ENCODE measurements around the gene DCTN4. TPM values are rescaled to one million over a fixed set of nuclear protein-coding genes. Genes with fewer than 3 reads are reported as not detected.
A peak's percentile ranks its signal among the peaks of the same experiment; 100 is the strongest.

The DCTN4 gene
- total RNA-seq, 1 donor = 66.2 TPM

DNA sequence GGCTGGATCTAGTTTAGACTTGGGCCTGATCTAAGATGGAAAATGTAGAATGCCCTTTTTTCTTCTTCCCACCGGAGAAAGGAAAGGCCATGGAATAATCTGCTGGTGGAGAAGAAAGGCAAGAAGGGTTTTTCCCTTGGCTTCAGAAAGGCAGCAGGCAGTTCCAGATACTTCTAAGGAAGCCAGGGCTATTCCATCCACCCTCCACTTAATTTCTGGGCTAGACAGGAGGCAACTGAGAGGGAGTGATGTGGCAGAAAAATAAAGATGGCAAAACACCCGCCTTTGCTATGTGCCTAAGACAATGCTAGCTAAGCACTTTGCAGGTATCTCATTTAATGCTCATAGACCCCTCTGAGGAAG, 87.9 kb downstream of the DCTN4 start:
- no peaks in the 10 kb centered on the region for H3K79me2 ChIP-seq (ENCODE audit: insufficient read depth, low read length)
- H3K4me3 ChIP-seq (ENCODE audit: insufficient read depth, low read length) = no peak overlapping the region
- no peak overlapping the region for H3K27ac ChIP-seq (ENCODE audit: low read depth, low read length)
- H3K4me1 ChIP-seq (ENCODE audit: insufficient read depth, low read length) = peaks cover 27% of the 10 kb centered on the region
- no peak overlapping the region for H2AFZ ChIP-seq (ENCODE audit: low read length)
- H3K36me3 ChIP-seq (ENCODE audit: insufficient read depth, low read length) = no peaks in the 10 kb centered on the region
- TF ChIP-seq, protein P1, sequence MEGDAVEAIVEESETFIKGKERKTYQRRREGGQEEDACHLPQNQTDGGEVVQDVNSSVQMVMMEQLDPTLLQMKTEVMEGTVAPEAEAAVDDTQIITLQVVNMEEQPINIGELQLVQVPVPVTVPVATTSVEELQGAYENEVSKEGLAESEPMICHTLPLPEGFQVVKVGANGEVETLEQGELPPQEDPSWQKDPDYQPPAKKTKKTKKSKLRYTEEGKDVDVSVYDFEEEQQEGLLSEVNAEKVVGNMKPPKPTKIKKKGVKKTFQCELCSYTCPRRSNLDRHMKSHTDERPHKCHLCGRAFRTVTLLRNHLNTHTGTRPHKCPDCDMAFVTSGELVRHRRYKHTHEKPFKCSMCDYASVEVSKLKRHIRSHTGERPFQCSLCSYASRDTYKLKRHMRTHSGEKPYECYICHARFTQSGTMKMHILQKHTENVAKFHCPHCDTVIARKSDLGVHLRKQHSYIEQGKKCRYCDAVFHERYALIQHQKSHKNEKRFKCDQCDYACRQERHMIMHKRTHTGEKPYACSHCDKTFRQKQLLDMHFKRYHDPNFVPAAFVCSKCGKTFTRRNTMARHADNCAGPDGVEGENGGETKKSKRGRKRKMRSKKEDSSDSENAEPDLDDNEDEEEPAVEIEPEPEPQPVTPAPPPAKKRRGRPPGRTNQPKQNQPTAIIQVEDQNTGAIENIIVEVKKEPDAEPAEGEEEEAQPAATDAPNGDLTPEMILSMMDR (IDR thresholded peaks at IDR 0.05; ENCODE audit: extremely low read depth, low read depth, low read length) = no peak
- DNase-seq (ENCODE audit: insufficient read length, low spot score, missing footprints) = peak; percentile 32
- no peaks in the 10 kb centered on the region for H4K20me1 ChIP-seq (ENCODE audit: insufficient read depth, low read length)
- H3K27me3 ChIP-seq (ENCODE audit: insufficient read depth, low read length) = peaks cover 6% of the 10 kb centered on the region
- no peak overlapping the region for H3K4me2 ChIP-seq (ENCODE audit: insufficient read depth, low read length)
- no peaks in the 10 kb centered on the region for H3K9me3 ChIP-seq (ENCODE audit: low read depth, low read length)

DNA sequence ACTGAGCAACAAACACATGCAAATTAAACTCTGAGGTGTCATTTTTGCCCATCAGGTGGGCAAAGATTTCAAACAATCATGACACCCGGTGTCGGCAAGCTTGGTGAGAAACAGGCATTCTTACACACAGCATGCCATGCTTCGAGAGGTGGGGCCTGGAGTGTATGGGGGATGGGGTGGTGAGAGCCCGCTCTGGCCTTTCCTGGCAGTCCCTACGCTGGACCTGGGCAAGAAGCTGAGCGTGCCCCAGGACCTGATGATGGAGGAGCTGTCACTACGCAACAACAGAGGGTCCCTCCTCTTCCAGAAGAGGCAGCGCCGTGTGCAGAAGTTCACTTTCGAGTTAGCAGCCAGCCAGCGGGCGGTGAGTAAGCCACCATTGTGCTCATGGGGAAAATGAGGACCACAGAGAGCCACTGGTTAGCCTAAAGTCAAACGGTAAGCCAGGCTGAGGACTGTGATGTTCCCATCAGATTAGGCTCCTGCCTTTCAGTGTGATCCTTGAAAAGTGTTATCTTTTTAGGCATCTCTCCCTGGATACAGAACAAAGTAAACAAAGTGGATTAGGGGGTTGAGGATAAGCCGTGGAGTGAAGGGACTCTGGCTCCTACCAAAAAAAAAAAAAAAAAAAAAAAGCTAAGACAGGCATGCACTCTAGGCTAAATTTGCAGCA, 88.4 kb downstream of the DCTN4 start:
- no peak overlapping the region for H3K27ac ChIP-seq (ENCODE audit: low read depth, low read length)
- peaks cover 6% of the 10 kb centered on the region for H3K27me3 ChIP-seq (ENCODE audit: insufficient read depth, low read length)
- DNase-seq (ENCODE audit: insufficient read length, low spot score, missing footprints) = peak; percentile 74
- H3K4me3 ChIP-seq (ENCODE audit: insufficient read depth, low read length) = no peak overlapping the region
- TF ChIP-seq, protein P1 (IDR thresholded peaks at IDR 0.05; ENCODE audit: extremely low read depth, low read depth, low read length) = no peak
- H3K4me1 ChIP-seq (ENCODE audit: insufficient read depth, low read length) = peaks cover 27% of the 10 kb centered on the region
- no peaks in the 10 kb centered on the region for H3K9me3 ChIP-seq (ENCODE audit: low read depth, low read length)
- no peaks in the 10 kb centered on the region for H3K36me3 ChIP-seq (ENCODE audit: insufficient read depth, low read length)
- no peak overlapping the region for H2AFZ ChIP-seq (ENCODE audit: low read length)
- H3K79me2 ChIP-seq (ENCODE audit: insufficient read depth, low read length) = no peaks in the 10 kb centered on the region
- no peaks in the 10 kb centered on the region for H4K20me1 ChIP-seq (ENCODE audit: insufficient read depth, low read length)
- no peak overlapping the region for H3K4me2 ChIP-seq (ENCODE audit: insufficient read depth, low read length)

DNA sequence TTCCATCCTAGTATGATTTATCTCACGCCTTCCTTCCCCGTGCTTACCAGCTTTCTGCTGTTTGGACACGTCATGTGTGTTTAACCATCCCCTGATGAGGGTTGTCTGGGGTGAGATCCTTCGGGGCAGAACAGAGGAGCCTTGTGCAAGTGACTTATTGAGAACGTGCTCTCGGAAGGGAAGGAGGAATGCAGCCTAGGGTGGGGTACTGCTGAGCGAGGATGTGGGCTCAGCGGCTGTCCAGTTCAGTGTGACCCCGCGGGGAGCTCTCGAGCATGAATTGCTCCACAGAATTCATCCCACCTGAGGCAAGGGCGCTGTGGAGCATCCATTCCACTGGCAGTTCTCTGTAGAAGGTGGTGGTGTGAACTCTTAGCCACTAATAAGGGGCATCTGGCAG, 93.8 kb downstream of the DCTN4 start:
- Histone ChIP-seq H3K4me1 (ENCODE audit: insufficient read depth, low read length) (no peaks in the 10 kb centered on the region), H2AFZ (ENCODE audit: low read length) (peak overlapping the region; percentile 35), H3K79me2 (ENCODE audit: insufficient read depth, low read length) (no peaks in the 10 kb centered on the region), H4K20me1 (ENCODE audit: insufficient read depth, low read length) (no peaks in the 10 kb centered on the region), H3K9me3 (ENCODE audit: low read depth, low read length) (no peaks in the 10 kb centered on the region), H3K27me3 (ENCODE audit: insufficient read depth, low read length) (peaks cover 13% of the 10 kb centered on the region), H3K27ac (ENCODE audit: low read depth, low read length) (no peak overlapping the region), H3K4me2 (ENCODE audit: insufficient read depth, low read length) (no peak overlapping the region), H3K36me3 (ENCODE audit: insufficient read depth, low read length) (no peaks in the 10 kb centered on the region), H3K4me3 (ENCODE audit: insufficient read depth, low read length) (no peak overlapping the region)
- DNase-seq (ENCODE audit: insufficient read length, low spot score, missing footprints) = peak; percentile 90
- TF ChIP-seq, protein P1 (IDR thresholded peaks at IDR 0.05; ENCODE audit: extremely low read depth, low read depth, low read length) = no peak

DNA sequence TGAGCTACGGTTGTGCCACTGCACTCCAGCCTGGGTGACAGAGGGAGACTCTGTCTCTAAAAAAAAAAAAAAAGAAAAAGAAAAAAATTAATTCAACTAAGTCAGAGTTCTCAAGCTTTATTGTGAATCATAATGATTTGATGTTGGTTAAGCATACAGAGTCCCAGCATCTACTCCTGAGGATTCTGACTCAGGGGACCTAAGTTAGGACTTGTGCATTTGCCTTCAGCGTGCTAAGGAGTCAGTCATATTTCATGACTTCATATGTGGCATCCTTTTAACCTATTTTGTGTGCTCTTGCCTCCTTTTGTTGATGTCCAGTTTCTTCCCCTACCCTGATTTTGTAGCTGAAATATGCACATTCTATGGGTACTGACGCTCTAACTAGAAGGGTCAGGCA, 94.9 kb downstream of the DCTN4 start:
- Histone ChIP-seq H2AFZ (ENCODE audit: low read length) (no peak overlapping the region), H3K36me3 (ENCODE audit: insufficient read depth, low read length) (no peaks in the 10 kb centered on the region), H3K27me3 (ENCODE audit: insufficient read depth, low read length) (peaks cover 13% of the 10 kb centered on the region), H3K4me1 (ENCODE audit: insufficient read depth, low read length) (no peaks in the 10 kb centered on the region), H3K79me2 (ENCODE audit: insufficient read depth, low read length) (no peaks in the 10 kb centered on the region), H3K9me3 (ENCODE audit: low read depth, low read length) (no peaks in the 10 kb centered on the region), H4K20me1 (ENCODE audit: insufficient read depth, low read length) (no peaks in the 10 kb centered on the region), H3K4me3 (ENCODE audit: insufficient read depth, low read length) (no peak overlapping the region), H3K4me2 (ENCODE audit: insufficient read depth, low read length) (no peak overlapping the region), H3K27ac (ENCODE audit: low read depth, low read length) (no peak overlapping the region)
- TF ChIP-seq, protein P1 (IDR thresholded peaks at IDR 0.05; ENCODE audit: extremely low read depth, low read depth, low read length) = no peak
- DNase-seq (ENCODE audit: insufficient read length, low spot score, missing footprints) = peak; percentile 69

Measured in osteoblast (primary cell).